ENCODE data around the gene CD6. TPM values are rescaled to one million over a fixed set of nuclear protein-coding genes. Genes with fewer than 3 reads are reported as not detected.

The CD6 gene
- total and polyA plus RNA-seq, 4 donors: 0.61 to 8.4 (median 3.3) TPM

GRCh38 chr11:60977224-60977623 lies 5.7 kb downstream of the CD6 start:
- peaks cover 31% of the 10 kb centered on the region for H3K4me1 ChIP-seq (ENCODE audit: control insufficient read depth, insufficient read depth, low read length)
- WGBS (ENCODE audit: insufficient coverage): 89% methylated on average over 4 of the region's 4 CpGs
- no peak overlapping the region for H3K4me3 ChIP-seq (ENCODE audit: low read depth, low read length)
- H3K27ac ChIP-seq (ENCODE audit: low read depth, low read length): no peak overlapping the region
- no peak for DNase-seq (ENCODE audit: low read depth in 4 of 6, low spot score in 6 of 6)
- no peaks in the 10 kb centered on the region for H3K27me3 ChIP-seq (ENCODE audit: control insufficient read depth, insufficient read depth, low read length)
- no peaks in the 10 kb centered on the region for H3K36me3 ChIP-seq (ENCODE audit: control insufficient read depth, insufficient read depth, low read length)
- no peaks in the 10 kb centered on the region for H3K9me3 ChIP-seq (ENCODE audit: control insufficient read depth, insufficient read depth, low read length)

GRCh38 chr11:60977836-60978235 lies 6.4 kb downstream of the CD6 start:
- H3K36me3 ChIP-seq (ENCODE audit: control insufficient read depth, insufficient read depth, low read length): no peaks in the 10 kb centered on the region

GRCh38 chr11:60978546-60979380 lies 7.3 kb downstream of the CD6 start:
- Histone ChIP-seq H3K36me3 (ENCODE audit: control insufficient read depth, insufficient read depth, low read length) (no peaks in the 10 kb centered on the region), H3K27ac (ENCODE audit: low read depth, low read length) (no peak overlapping the region), H3K4me1 (ENCODE audit: control insufficient read depth, insufficient read depth, low read length) (peaks cover 18% of the 10 kb centered on the region), H3K27me3 (ENCODE audit: control insufficient read depth, insufficient read depth, low read length) (no peaks in the 10 kb centered on the region), H3K4me3 (ENCODE audit: low read depth, low read length) (no peak overlapping the region), H3K9me3 (ENCODE audit: control insufficient read depth, insufficient read depth, low read length) (no peaks in the 10 kb centered on the region)
- WGBS (ENCODE audit: insufficient coverage): 87% methylated on average over 4 of the region's 10 CpGs
- no peak for DNase-seq (ENCODE audit: low read depth in 4 of 6, low spot score in 6 of 6)

More at GRCh38 chr11:60977836-60978235, 6.4 kb downstream of the CD6 start:
- Histone ChIP-seq H3K9me3 (ENCODE audit: control insufficient read depth, insufficient read depth, low read length) (no peaks in the 10 kb centered on the region), H3K27ac (ENCODE audit: low read depth, low read length) (no peak overlapping the region), H3K27me3 (ENCODE audit: control insufficient read depth, insufficient read depth, low read length) (no peaks in the 10 kb centered on the region), H3K4me1 (ENCODE audit: control insufficient read depth, insufficient read depth, low read length) (peaks cover 25% of the 10 kb centered on the region), H3K4me3 (ENCODE audit: low read depth, low read length) (no peak overlapping the region)
- DNase-seq (ENCODE audit: low read depth in 4 of 6, low spot score in 6 of 6): no peak

GRCh38 chr11:60981515-60981914 lies 10.0 kb downstream of the CD6 start:
- DNase-seq (ENCODE audit: low read depth in 4 of 6, low spot score in 6 of 6): no peak
- no peaks in the 10 kb centered on the region for H3K27me3 ChIP-seq (ENCODE audit: control insufficient read depth, insufficient read depth, low read length)
- H3K9me3 ChIP-seq (ENCODE audit: control insufficient read depth, insufficient read depth, low read length): no peaks in the 10 kb centered on the region
- peaks cover 7% of the 10 kb centered on the region for H3K4me1 ChIP-seq (ENCODE audit: control insufficient read depth, insufficient read depth, low read length)
- H3K36me3 ChIP-seq (ENCODE audit: control insufficient read depth, insufficient read depth, low read length): no peaks in the 10 kb centered on the region
- H3K27ac ChIP-seq (ENCODE audit: low read depth, low read length): no peak overlapping the region
- no peak overlapping the region for H3K4me3 ChIP-seq (ENCODE audit: low read depth, low read length)
- WGBS (ENCODE audit: insufficient coverage): 94% methylated on average over 9 of the region's 12 CpGs

- DNase-seq (ENCODE audit: low read depth in 4 of 6, low spot score in 6 of 6): no peak
- Histone ChIP-seq H3K27ac (ENCODE audit: low read depth, low read length) (no peak overlapping the region), H3K36me3 (ENCODE audit: control insufficient read depth, insufficient read depth, low read length) (no peaks in the 10 kb centered on the region), H3K4me3 (ENCODE audit: low read depth, low read length) (no peak overlapping the region), H3K9me3 (ENCODE audit: control insufficient read depth, insufficient read depth, low read length) (no peaks in the 10 kb centered on the region), H3K4me1 (ENCODE audit: control insufficient read depth, insufficient read depth, low read length) (peaks cover 7% of the 10 kb centered on the region), H3K27me3 (ENCODE audit: control insufficient read depth, insufficient read depth, low read length) (no peaks in the 10 kb centered on the region)
- 100% methylated on average over 2 of the region's 8 CpGs for WGBS (ENCODE audit: insufficient coverage)
Observed at GRCh38 chr11:60982184-60982583, 10.7 kb downstream of the CD6 start.

- H3K27ac ChIP-seq (ENCODE audit: low read depth, low read length): no peak overlapping the region
- H3K27me3 ChIP-seq (ENCODE audit: control insufficient read depth, insufficient read depth, low read length): no peaks in the 10 kb centered on the region
- H3K4me1 ChIP-seq (ENCODE audit: control insufficient read depth, insufficient read depth, low read length): peaks cover 1% of the 10 kb centered on the region
- no peak overlapping the region for H3K4me3 ChIP-seq (ENCODE audit: low read depth, low read length)
- H3K9me3 ChIP-seq (ENCODE audit: control insufficient read depth, insufficient read depth, low read length): no peaks in the 10 kb centered on the region
- no peaks in the 10 kb centered on the region for H3K36me3 ChIP-seq (ENCODE audit: control insufficient read depth, insufficient read depth, low read length)
- DNase-seq (ENCODE audit: low read depth in 4 of 6, low spot score in 6 of 6): no peak
- 65% methylated on average over 2 of the region's 6 CpGs for WGBS (ENCODE audit: insufficient coverage)
Observed at GRCh38 chr11:60984149-60984548, 12.7 kb downstream of the CD6 start.

GRCh38 chr11:60984636-60985035 lies 13.2 kb downstream of the CD6 start:
- H3K4me1 ChIP-seq (ENCODE audit: control insufficient read depth, insufficient read depth, low read length): no peaks in the 10 kb centered on the region
- no peaks in the 10 kb centered on the region for H3K9me3 ChIP-seq (ENCODE audit: control insufficient read depth, insufficient read depth, low read length)
- no peaks in the 10 kb centered on the region for H3K36me3 ChIP-seq (ENCODE audit: control insufficient read depth, insufficient read depth, low read length)
- no peak overlapping the region for H3K4me3 ChIP-seq (ENCODE audit: low read depth, low read length)
- no peaks in the 10 kb centered on the region for H3K27me3 ChIP-seq (ENCODE audit: control insufficient read depth, insufficient read depth, low read length)
- no peak overlapping the region for H3K27ac ChIP-seq (ENCODE audit: low read depth, low read length)
- 43% methylated on average over 4 of the region's 4 CpGs for WGBS (ENCODE audit: insufficient coverage)
- DNase-seq (ENCODE audit: low read depth in 4 of 6, low spot score in 6 of 6): peak in 1 of 6 donors; percentile 33

- Histone ChIP-seq H3K36me3 (ENCODE audit: control insufficient read depth, insufficient read depth, low read length) (no peaks in the 10 kb centered on the region), H3K9me3 (ENCODE audit: control insufficient read depth, insufficient read depth, low read length) (no peaks in the 10 kb centered on the region), H3K27me3 (ENCODE audit: control insufficient read depth, insufficient read depth, low read length) (no peaks in the 10 kb centered on the region), H3K4me1 (ENCODE audit: control insufficient read depth, insufficient read depth, low read length) (no peaks in the 10 kb centered on the region), H3K4me3 (ENCODE audit: low read depth, low read length) (no peak overlapping the region), H3K27ac (ENCODE audit: low read depth, low read length) (no peak overlapping the region)
- DNase-seq (ENCODE audit: low read depth in 4 of 6, low spot score in 6 of 6): no peak
- WGBS (ENCODE audit: insufficient coverage): no CpG with 5 or more reads among the region's 2 CpGs
Observed at GRCh38 chr11:60985501-60985900, 14.0 kb downstream of the CD6 start.

GRCh38 chr11:60985991-60986915 lies 14.8 kb downstream of the CD6 start:
- H3K27ac ChIP-seq (ENCODE audit: low read depth, low read length): no peak overlapping the region
- H3K4me3 ChIP-seq (ENCODE audit: low read depth, low read length): no peak overlapping the region
- no peaks in the 10 kb centered on the region for H3K4me1 ChIP-seq (ENCODE audit: control insufficient read depth, insufficient read depth, low read length)
- H3K9me3 ChIP-seq (ENCODE audit: control insufficient read depth, insufficient read depth, low read length): no peaks in the 10 kb centered on the region
- WGBS (ENCODE audit: insufficient coverage): 89% methylated on average over 8 of the region's 17 CpGs
- no peaks in the 10 kb centered on the region for H3K27me3 ChIP-seq (ENCODE audit: control insufficient read depth, insufficient read depth, low read length)
- H3K36me3 ChIP-seq (ENCODE audit: control insufficient read depth, insufficient read depth, low read length): no peaks in the 10 kb centered on the region
- no peak for DNase-seq (ENCODE audit: low read depth in 4 of 6, low spot score in 6 of 6)
